HL-60 (cell line): ENCODE results near the gene PNO1.

Experiments used
- POLR2AphosphoS5 ChIP-seq: IDR thresholded peaks from 2 replicates; pipeline ENCODE4 v1.6.1; 2012; ENCODE audit warnings: low read depth
- REST ChIP-seq: IDR thresholded peaks from 2 replicates; pipeline ENCODE4 v1.6.1; 2012; ENCODE audit warnings: low read depth; ENCODE audit not compliant: insufficient replicate concordance
- TF ChIP-seq, protein P1 (sequence below): IDR thresholded peaks from one replicate; pipeline ENCODE4 v1.5.1; 2011; ENCODE audit warnings: low read length, control low read depth, inconsistent platforms; ENCODE audit not compliant: insufficient read depth

DNA sequence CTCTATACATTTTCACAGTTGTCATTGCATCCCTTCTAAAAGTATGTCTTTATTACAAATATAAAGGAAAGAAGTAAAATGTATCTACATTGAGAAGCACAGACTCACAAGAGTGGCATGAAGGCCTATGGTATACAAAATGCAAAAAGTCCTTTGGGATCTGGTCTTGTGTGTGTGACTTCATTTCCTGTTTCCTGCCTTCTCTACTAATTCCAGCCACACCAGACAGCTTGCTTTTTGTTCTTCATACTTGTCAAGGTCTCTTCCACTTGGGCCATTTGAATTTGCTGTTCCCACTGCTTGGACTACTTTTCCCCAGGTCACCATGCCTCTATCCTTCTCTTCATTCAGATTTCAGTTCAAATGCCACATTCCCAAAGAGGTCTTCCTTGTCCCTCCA is 6.7 kb upstream of the PNO1 start:
- TF ChIP-seq, protein P1, sequence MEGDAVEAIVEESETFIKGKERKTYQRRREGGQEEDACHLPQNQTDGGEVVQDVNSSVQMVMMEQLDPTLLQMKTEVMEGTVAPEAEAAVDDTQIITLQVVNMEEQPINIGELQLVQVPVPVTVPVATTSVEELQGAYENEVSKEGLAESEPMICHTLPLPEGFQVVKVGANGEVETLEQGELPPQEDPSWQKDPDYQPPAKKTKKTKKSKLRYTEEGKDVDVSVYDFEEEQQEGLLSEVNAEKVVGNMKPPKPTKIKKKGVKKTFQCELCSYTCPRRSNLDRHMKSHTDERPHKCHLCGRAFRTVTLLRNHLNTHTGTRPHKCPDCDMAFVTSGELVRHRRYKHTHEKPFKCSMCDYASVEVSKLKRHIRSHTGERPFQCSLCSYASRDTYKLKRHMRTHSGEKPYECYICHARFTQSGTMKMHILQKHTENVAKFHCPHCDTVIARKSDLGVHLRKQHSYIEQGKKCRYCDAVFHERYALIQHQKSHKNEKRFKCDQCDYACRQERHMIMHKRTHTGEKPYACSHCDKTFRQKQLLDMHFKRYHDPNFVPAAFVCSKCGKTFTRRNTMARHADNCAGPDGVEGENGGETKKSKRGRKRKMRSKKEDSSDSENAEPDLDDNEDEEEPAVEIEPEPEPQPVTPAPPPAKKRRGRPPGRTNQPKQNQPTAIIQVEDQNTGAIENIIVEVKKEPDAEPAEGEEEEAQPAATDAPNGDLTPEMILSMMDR, result no peak
- TF ChIP-seq POLR2AphosphoS5 (no peak), REST (no peak)
